Fibroblast of skin of right biceps (primary cell): ENCODE data around the gene AMOTL2.

Source experiments
- DNase-seq: peaks from one replicate; pipeline ENCODE4 v3.0.0-alpha.2; 2013

The AMOTL2 gene

DNA sequence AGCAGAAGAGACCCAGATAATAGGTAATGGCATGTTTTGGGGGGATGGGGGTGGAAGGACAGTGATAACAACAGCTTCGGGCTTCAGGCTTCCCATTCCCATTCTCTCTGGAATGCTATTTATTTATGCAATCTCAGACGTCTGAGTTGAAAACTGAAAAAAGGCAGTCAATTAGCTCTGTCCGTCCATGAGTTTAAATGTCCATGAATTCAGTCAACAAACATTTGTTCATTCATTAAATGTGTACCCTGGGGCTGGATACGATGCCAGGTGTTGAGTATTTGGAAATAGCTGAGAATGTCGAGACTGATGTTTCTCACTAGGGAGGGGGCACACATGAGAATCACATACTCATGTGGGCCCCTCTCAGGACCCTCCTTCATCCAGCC lies 42.4 kb downstream of the AMOTL2 start:
- no peak for DNase-seq

DNA sequence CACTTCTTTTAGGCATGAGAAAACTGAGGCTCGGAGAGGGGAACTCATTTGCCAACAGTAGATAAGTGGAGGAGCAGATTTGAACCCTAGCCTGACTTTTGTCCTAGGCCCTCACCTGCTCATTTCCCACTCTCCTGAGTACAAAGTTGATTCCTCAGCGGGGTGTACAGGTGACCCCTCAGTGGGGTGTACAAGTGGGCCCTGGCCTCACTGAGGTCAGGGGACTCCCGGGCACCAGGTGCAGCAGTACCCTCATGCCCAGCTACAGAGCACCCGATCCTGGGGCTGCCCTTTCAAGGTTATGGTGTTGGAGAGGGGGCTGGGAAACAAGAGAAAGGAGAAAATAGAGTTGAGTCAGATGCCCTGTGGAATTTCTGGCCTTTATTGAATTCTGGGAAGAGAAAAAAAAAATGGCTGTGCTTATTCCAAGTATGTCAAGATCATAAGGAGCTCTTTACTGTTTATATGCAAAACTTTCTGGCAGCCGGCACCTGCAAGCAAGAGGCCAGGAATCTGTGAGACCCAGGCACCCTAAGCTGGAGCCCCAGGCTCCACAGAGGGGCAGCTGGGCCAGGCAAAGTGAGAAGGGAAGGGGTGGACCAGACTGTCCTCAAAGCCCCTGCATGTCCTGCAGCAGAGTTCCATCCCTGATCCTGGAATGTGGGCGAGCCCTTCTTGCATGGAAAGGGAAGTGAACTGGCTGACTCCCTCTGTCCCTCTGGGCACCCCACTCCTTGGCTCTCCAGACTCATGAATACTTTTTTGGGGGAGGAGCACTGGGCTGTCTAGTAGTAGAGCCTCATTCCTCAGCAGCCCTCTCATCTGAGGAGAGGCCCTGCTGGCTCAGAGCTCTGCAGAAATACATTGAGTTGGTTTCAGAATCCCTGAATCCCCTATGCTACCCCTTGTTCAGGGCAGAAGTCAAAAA lies 43.1 kb downstream of the AMOTL2 start:
- peak; percentile 90 for DNase-seq

DNA sequence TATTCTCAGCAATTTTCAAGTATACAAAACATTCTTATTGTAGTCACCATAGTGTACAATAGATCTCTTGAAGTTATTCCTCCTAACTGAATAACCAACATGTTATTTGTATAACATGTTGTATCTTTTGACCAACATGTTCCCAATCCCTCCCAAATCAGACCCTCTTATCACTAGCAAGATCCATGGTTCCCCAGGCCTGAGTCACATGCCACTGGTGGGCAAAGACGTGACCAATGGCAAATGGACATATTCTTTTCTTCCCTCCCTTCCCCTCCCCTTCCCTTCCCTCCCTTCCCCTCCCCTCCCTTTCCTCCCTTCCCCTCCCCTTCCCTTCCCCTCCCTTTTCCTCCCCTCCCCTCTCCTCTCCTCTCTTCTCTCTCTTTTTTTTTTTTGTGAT lies 45.4 kb downstream of the AMOTL2 start:
- no peak for DNase-seq

DNA sequence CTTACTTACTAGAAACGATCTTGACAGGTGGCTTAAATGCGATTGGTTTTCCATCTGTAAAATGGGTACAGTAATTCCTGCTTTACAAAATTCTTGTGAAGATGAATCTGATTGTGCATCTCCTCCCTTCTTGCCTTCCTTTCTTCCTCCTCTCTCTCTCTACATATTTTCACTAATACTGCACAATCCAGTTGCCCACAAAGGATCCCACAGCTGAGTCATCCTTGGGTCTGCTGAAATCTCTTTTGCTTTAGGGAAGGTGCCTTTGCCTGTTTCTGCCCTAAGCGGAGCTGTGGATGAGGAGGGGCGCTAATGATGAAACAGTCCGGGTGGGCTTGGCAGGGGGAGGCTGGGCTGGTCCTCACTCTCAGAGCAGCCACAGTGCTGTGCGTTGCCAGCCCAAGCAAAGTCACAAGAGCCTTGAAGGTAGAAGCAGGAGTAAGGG lies 46.1 kb downstream of the AMOTL2 start:
- peak; percentile 98 for DNase-seq

DNA sequence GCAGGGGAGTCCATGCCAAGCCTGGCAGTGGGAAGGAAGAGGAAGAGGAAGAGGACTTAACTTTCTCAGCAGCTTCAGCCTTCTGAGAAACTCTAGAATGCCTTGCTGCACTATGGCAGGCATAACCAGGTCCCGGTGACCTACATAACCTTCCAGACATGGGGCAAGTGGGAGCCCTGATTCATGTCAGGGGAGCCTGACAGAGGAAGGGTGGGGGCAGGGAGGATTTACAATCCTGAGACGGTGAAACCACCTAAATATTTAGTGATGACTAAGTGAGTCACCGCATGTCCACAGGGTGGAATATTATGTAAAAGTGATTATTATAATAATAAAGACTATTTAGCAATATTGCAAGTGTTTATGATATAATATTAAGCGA lies 46.7 kb downstream of the AMOTL2 start:
- DNase-seq, result peak; percentile 95

DNA sequence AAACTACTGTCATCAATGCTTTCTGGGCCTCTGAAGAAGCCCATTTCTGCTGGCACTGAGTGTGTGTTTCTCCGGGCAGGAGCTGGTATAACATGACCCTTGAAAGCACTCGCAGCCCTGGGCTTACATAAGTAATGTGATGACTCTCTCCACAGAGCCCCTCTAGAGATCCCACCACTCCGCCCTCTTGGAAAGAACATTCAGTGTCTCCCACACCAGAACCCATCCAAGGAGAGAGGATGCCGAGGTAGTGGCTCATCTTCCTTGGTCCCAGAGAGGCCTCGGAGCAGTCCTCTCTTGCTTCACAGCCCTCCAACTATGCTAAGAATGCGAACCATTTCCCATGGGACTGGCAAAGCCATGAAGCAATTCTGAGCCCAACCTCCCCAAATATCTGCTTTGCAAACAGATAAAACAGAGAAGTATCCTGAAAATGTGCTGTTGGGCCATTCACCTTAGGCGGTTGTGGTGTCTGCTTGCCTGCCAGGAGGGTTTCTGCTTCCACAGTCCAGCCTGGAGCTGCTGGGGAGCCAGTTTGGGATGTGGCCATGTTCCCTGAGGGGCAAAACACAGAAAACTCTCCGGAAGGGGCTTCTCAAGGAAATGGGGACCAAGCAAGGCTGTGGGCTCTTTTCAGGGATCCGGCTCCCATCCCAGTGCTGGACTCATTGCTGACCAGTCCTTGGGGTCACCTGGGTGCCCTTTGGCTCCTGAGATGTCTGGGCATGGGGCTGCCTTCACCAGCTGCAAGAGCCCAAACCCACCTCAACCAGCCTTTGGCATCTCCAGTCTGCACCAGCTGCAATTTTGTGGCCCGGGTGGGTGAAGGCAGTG lies 47.3 kb downstream of the AMOTL2 start:
- DNase-seq, result peak; percentile 100

DNA sequence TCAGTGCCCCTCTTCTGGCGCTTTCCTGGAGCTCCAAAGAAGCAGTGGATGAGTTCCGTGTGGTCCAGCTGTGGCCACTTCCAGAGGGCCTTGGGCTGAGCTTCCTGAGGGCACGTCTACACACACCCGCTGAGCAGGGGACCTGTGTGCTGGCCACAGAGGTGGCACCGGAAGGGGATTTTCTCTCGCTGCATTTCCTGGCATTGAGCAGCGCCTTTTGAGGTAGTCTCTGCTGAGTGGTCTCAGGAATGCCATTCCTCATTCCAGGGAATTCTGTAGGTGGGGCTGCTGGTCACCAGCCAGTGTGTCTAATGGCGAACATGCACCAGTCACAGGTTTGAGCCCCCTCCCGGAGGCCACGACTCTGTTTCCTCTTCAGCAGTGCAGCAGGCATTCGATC lies 48.1 kb downstream of the AMOTL2 start:
- DNase-seq, result peak; percentile 59

DNA sequence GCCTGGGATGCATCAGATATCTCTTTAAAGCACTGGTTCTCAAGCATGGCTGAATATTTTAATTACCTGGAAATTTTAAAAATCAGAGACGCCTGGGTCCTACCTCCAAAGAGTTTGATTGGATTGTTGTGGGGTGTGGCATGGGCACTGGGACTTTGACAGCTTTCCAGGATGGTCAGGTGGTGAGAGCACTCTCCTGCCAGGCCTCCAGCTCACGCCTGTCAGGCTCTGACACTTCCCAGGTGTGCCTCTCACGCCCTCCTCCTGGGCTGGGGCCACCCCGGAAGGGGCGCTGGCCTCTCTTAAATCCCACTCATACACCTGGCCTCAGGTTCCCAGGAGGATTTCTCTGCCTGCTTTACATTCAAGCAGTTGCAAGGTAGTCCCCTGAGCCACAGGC lies 48.5 kb downstream of the AMOTL2 start:
- no peak for DNase-seq

DNA sequence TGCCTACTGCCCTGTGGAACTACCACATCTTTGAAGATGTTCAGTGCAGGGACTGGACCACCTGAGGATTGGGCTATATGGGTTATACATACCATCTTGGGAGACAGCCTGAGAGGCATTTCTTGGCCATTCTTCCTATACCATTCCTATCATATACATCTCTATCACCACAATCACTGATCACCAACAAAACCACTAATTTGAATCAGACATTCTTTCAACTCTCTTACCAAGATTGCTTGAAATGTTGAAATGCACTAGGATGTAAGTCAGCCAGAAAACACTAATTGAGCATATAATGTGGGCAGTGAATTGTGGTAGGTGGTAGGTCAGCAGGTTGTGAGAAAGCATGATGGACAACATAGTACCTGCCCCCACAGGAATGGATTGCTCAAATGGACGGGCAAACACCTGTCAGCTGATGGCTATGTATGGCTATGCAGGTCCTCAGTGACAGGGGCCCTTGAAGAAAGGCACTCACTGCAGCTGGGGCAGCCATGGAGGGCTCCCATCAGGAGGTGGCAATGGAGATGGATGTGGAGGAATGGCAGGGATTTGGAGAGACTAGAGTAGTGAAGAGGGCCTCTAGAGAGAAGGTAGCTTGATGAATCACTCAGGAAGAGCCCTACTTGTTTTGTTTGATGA lies 49.1 kb downstream of the AMOTL2 start:
- DNase-seq, result peak; percentile 85

DNA sequence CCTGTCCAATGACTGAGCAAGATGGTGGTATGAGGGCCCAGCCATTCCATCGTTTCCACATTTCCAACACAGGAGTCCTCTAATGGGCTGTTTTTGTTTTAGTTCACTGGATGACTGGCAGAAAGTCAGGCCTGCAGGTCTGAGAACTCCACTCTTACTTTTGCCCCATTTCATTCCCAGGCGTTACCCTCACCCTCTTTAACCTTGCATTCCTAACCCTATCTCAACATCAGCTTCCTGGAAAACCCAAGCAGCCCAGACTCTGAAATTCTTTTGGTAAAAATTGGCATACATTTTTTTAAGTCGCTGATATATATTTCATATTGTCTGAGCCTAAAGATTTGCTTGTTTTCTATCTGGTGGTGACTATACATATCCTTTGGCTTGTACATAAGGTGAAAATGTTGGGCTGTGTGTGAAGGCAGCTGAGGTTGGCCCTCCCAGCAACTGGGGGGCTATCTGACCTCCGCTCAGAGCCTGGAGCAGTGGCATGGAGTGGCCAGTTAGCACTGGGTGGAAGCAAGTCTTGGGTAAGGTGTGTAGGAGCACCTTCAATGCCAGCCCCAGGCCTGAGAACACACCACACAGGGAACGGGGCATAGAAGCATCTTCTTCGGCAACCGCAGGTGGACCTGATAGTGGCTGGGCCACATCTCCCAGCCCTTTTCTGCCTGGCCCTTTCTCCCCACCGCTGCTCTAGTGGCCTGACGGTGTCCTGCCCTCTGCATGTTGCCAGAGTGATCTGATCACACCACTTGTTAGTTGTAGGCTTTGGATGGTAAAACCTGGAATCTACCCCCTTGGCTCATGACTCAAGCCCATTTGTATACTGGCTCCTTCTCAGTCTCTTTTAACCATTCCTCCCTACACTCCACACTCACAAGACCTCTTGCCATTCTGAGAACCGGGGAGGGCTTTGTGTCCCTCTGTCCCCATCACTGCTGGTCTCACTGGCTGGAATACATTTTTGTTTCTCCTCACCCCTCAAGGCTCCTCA lies 50.0 kb downstream of the AMOTL2 start:
- peak; percentile 43 for DNase-seq

DNA sequence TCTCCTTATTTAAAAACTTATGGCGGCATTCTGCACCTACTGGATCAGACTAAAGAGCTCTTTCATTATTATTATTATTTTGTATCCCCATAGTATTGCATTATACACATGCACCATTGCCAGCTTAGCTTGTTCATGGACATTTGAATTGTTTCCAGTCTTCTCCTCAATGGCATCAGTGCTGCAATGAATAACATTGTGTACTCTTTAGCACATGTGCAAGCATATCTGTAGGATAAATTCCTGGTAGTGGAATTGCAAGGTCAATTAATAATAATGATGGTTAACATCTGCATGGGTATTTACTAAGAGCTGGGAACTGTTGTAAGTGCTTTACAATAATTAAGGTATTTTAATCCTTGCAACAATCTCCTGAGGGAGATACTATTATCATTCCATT lies 52.0 kb downstream of the AMOTL2 start:
- no peak for DNase-seq

DNA sequence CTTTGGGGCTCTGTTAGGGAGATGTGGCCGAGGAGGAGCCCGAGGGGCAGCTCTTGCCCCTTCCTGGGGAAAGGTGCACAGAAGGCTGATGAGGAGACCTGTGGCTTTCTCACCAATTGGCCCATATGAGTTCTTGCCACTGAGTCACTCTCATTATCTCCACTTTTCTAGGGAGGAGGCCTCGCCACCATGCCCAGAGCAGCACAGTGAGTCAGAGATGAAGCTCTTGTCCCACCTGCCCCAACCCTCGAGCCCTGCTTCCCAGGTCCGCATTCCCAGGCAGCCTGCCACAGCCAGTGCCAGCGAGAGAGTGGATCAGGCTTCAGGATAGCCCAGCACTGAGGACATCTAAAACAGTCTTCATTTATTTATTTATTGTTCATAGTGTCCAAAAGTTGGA lies 53.5 kb downstream of the AMOTL2 start:
- peak; percentile 49 for DNase-seq

DNA sequence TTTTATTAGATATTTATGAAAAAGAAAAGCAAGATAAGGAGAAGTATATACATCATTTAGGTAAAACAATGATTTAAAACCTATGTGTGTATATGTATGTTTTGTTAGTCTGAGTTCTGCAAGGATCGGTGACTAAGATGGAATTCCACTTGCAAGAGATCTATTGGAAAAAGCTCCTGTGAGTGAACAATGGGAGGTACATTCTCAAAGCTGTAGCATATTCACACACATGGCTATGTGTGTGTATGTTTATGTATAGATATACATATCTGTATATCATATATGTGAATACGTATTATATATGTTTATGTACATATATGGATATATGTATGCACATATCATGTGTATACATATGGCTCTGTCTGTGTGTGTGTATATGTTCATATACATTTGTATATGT lies 54.3 kb downstream of the AMOTL2 start:
- DNase-seq, result no peak

DNA sequence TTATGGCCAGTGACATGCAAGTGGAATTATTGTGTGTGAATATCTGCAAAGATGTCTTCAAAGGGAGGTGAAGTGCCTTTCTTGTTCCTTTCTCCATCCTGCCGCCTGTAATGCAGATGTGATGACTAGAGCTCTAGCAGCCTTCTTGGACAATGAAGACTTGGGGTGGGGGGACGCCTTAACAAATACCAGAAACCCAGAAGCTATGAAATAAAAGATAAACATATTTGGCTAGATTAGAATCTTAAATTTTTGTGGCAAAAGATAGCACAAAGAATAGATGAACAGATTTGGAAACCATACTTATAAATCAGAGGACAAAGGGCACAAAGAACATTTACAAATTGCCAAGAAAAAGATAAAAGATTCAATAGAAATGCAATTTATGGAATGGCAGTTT lies 56.1 kb downstream of the AMOTL2 start:
- no peak for DNase-seq

DNA sequence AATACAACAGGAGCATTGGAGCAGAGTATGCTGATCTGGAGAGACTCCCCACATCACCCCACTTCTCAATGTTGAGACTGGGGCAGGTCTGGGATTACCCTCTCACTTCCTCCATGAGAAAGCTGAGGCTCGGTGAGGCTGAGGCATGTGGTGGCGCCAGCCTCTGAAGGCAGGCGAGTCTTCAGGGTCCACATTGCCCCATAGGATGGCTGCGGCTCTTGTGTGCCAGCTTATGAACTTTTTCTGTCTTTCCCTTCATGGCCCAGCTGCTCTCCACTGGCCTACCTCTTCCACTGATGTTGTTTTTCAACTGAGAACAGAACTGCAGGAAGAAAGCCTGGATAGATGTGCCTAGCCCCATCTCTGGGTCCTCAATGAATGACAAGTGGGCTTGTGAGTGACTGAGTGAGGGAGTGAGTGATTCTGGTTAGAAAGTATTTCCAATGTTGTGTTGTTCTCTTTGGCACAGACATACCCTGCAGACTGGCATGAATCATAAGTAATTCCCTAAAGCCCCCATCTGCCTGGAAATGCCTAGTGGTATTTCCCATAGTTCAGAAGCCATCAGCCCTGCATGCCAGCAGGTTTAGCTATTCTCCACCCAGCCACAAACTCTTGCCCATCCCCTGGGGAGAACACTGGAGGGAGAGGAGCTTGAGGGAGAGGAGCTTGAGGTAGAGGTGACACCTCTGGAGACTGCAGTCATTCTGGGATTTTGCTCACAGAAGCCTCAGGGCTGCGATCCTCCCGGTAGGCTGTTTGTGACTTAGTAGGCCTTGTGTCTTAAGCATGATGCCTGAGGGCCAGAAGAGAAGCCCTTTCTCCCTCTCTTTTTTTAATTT lies 56.9 kb downstream of the AMOTL2 start:
- peak; percentile 76 for DNase-seq

DNA sequence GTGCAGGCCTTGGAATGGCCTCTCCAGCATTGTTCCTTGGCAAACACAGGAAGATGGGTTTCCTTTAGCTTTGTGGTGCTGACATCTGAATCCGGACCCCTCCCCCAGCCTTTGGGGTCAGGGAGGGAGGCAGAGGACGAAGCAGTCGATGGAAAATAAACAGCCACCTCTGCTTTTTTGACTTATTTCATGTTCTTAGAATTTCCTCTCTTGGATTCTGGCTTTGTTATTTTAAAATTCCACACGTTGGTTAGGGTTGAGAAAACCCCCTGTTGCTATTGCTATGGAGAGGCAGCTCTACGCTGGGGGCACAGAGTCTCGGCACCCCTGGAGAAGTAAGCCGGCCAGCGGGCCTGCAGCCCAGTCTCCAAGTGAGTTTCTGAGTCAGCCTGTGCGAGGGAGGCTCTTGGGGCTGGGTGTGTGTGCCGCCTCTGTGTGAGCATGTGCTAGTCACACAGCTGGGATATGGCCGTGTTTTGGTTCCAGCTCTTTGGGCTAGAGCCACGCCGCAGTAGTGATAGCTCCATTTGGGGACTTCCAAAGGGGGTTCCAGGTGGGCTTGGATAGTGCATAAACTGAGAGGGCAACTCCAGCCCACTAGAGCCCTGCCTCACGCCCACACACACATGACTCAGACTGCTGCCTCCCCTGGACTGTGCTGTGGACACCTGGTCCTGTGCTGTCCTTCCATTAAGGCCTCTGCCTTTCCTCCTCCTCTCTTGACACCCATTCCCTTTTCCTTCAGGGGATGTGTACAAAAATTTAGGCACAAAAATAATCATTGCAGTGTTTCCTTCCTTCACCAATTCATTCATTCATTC lies 58.8 kb downstream of the AMOTL2 start:
- DNase-seq, result peak; percentile 84

DNA sequence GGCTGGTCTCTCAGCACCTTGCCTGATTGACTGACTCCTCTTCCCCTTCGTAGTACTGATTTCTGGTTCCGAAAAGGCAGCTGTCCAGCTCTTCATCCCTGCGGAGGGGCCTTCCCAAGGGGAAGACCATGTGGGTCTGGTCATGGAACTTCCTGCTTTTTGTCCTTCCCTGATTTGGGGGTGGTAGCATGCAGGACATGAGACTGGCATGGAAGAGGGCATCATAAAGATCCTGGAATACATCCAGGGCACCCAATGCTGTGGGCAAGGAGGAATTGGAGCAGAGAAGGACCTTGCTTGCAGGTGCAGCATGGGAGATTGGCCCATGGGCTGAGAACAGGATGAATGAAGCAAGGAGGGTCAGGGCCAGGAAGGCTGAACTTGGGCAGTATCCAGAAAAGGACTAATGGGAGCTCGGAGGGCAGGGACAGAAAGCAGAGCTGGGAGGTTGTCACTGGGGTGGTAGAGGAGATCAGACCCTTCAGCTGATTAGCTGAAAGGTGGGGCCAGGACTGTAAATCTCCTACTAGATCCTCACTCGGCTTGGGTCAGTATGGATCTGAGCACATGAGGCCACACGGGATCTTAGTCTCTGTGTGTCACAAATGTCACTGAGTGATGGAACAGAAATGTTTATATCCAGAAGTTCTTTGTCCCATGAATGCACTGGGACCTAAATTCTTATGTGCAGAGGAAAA lies 59.5 kb downstream of the AMOTL2 start:
- DNase-seq, result no peak

DNA sequence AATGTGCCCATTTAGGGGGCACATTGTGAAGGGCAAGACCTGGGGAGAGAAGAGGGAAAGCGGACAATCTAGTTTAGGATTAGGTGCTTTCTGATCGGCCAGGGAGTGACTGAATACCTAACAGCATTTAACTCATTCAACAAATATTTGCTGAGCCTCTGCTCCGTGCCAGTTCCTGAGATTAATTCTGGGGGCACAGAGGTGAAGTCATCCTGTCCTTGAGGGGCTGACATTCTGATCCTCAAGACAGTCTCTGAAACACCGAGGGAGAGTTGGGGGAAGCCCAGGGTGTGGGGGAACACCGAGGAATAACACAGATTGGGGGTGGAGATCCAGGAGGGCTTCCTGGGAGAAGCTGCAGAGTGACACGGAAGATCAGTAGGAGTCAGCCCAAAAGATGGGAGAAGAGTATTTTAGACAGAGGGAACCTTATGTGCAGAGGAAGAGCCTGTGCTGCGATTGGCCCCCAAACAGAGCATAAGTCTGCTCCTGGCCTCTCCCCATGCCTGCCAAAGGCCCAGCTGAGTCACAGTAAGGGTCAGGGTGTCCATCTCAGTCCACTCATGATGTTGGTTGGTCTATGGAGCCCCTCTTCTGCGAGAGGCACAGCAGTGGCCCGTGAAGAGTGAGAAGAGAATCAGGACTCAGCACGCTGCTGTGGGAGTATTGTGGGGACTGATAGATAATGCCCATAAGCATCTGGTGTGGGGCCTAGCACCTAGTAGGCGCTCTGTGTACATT lies 60.2 kb downstream of the AMOTL2 start:
- DNase-seq, result peak; percentile 48
